ENCODE results near the gene VAMP5. TPM values are rescaled to one million over a fixed set of nuclear protein-coding genes. Genes with fewer than 3 reads are reported as not detected.

VAMP5 gene
- total and polyA plus RNA-seq, 2 donors (not counting 1 experiment from before 2014, with no cell fraction given) = 16.9 to 28.6 TPM

DNA sequence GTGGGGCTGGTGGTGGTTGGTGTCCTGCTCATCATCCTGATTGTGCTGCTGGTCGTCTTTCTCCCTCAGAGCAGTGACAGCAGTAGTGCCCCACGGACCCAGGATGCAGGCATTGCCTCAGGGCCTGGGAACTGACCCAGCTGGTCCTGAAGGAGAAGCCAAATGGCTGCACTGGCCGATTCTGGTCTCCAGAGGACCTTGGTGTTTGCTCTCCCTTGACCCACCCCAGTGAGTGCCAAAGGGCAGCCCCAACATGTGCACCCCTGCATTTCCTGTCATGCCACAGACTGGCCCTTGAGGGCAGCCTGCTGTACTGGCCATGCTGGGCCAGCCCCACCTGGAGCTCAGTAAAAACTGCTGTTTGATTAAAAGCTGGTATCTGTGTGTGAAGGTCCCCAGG, 8.8 kb downstream of the VAMP5 start:
- no peak for TF ChIP-seq EZH2 (IDR thresholded peaks at IDR 0.05; ENCODE audit: borderline replicate concordance, insufficient read depth, low read depth, low read length, poor library complexity, severe bottlenecking)
- TF ChIP-seq, protein P1, sequence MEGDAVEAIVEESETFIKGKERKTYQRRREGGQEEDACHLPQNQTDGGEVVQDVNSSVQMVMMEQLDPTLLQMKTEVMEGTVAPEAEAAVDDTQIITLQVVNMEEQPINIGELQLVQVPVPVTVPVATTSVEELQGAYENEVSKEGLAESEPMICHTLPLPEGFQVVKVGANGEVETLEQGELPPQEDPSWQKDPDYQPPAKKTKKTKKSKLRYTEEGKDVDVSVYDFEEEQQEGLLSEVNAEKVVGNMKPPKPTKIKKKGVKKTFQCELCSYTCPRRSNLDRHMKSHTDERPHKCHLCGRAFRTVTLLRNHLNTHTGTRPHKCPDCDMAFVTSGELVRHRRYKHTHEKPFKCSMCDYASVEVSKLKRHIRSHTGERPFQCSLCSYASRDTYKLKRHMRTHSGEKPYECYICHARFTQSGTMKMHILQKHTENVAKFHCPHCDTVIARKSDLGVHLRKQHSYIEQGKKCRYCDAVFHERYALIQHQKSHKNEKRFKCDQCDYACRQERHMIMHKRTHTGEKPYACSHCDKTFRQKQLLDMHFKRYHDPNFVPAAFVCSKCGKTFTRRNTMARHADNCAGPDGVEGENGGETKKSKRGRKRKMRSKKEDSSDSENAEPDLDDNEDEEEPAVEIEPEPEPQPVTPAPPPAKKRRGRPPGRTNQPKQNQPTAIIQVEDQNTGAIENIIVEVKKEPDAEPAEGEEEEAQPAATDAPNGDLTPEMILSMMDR (IDR thresholded peaks at IDR 0.05) = no peak
- Histone ChIP-seq H4K20me1 (ENCODE audit: control insufficient read depth, insufficient read depth, low read length, poor library complexity, severe bottlenecking) (peaks cover 14% of the 10 kb centered on the region), H3K36me3 (replicated peaks in 1 of 2; ENCODE audit: control extremely low read depth in 1 of 2, control insufficient read depth in 1 of 2, extremely low read depth in 1 of 2, insufficient read depth in 2 of 2, low read length in 1 of 2) (peaks cover 0 to 14% of the 10 kb centered on the region in 2 experiments), H3K4me3 (ENCODE audit: control extremely low read depth in 1 of 5, extremely low read depth in 1 of 5, insufficient read depth in 1 of 5, low read depth in 2 of 5, low read length in 4 of 5) (no peak overlapping the region), H3K9me3 (ENCODE audit: control extremely low read depth in 1 of 3, control insufficient read depth in 2 of 3, insufficient read depth in 1 of 3, low read length in 2 of 3) (no peaks in the 10 kb centered on the region), H3K27ac (ENCODE audit: low read length in 2 of 2) (no peak overlapping the region), H3K27me3 (replicated peaks in 1 of 4; ENCODE audit: control extremely low read depth in 1 of 4, control insufficient read depth in 3 of 4, insufficient read depth in 4 of 4, low read length in 3 of 4) (no peaks in the 10 kb centered on the region), H3K4me1 (ENCODE audit: control insufficient read depth in 2 of 2, insufficient read depth in 2 of 2, low read length in 2 of 2) (peaks cover 17 to 28% of the 10 kb centered on the region in 2 donors), H2AFZ (ENCODE audit: insufficient read depth, low read depth, low read length, poor library complexity, severe bottlenecking) (no peak overlapping the region), H3K79me2 (ENCODE audit: control insufficient read depth, insufficient read depth, low read length) (peaks cover 45% of the 10 kb centered on the region), H3K4me2 (replicated peaks; ENCODE audit: low read depth, low read length, poor library complexity, severe bottlenecking) (no peak overlapping the region), H3K9ac (ENCODE audit: low read length) (no peak overlapping the region)
- no peak for DNase-seq
- Mint-ChIP-seq H3K27me3 (no peaks in the 10 kb centered on the region), H3K4me3 (no peak overlapping the region), H3K27ac (no peak overlapping the region), H3K4me1 (peaks cover 36% of the 10 kb centered on the region), H3K9me3 (ENCODE audit: insufficient read depth) (no peaks in the 10 kb centered on the region)
- 92% methylated on average over 3 of the region's 3 CpGs for WGBS (ENCODE audit: insufficient coverage)
- ChIA-PET CTCF (no interaction called here), POLR2A (no interaction called here)
- intact Hi-C loops (cut with micrococcal nuclease) = no loop called here
- no peak for ATAC-seq (ENCODE audit: low read depth)

DNA sequence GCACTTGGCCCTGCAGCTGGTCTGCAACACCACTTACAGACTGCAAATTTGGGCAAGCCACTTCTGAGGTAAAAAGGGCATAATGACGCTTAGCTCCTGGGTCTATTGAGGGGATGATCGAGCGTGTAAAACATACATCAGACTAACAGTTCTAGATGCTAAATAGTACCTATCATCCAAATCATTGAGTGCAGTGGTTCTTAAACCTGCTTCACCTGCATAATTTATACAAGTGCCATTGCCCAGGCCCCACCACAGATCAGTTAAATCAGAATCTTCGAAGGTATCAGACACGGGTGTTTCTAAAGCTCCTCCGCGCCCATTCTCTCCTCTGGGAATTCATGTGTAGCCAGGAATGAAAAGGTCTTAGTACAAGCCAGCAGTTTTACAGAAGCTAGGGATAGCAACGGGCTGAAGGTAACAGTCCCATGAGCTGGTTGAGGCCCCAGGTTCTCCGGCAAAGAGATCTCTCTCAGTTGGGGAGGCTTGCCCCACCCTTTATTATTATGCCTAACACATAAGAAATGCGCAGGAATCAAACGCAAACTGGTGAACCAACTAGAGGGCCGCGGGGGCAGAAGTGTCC, 10.6 kb downstream of the VAMP5 start:
- DNase-seq (no peak), ATAC-seq (ENCODE audit: low read depth) (no peak)
- H3K9ac ChIP-seq (ENCODE audit: low read length) = peak overlapping the region; percentile 97
- no peak for TF ChIP-seq EZH2 (IDR thresholded peaks at IDR 0.05; ENCODE audit: borderline replicate concordance, insufficient read depth, low read depth, low read length, poor library complexity, severe bottlenecking)
- TF ChIP-seq, protein P1 (IDR thresholded peaks at IDR 0.05) = no peak
- POLR2A ChIA-PET = interaction anchor here (0.5 to 2.9 kb wide), 14 partner anchors 10 to 282 kb away, joined by 3 to 13 read pairs (median 4); partner anchors contain the start of genes C2orf68, MAT2A, SH2D6 and VAMP5
- no peaks in the 10 kb centered on the region for H3K9me3 ChIP-seq (ENCODE audit: control extremely low read depth in 1 of 3, control insufficient read depth in 2 of 3, insufficient read depth in 1 of 3, low read length in 2 of 3)
- CTCF ChIA-PET = interaction anchor here (1.0 to 4.5 kb wide), 6 partner anchors 10 to 203 kb away, joined by 3 to 21 read pairs (median 4); partner anchors contain the start of gene VAMP5
- H3K9me3 Mint-ChIP-seq (ENCODE audit: insufficient read depth) = no peaks in the 10 kb centered on the region
- H3K27ac ChIP-seq (ENCODE audit: low read length in 2 of 2) = peak overlapping the region; percentile 76 to 81
- no peaks in the 10 kb centered on the region for H3K27me3 ChIP-seq (replicated peaks in 1 of 4; ENCODE audit: control extremely low read depth in 1 of 4, control insufficient read depth in 3 of 4, insufficient read depth in 4 of 4, low read length in 3 of 4)
- H3K4me2 ChIP-seq (replicated peaks; ENCODE audit: low read depth, low read length, poor library complexity, severe bottlenecking) = peak overlapping the region; percentile 83
- no peaks in the 10 kb centered on the region for H3K27me3 Mint-ChIP-seq
- peaks cover 29% of the 10 kb centered on the region for H3K4me1 Mint-ChIP-seq
- WGBS (ENCODE audit: insufficient coverage) = 30% methylated on average over 9 of the region's 13 CpGs
- peaks cover 45% of the 10 kb centered on the region for H3K79me2 ChIP-seq (ENCODE audit: control insufficient read depth, insufficient read depth, low read length)
- H3K4me3 Mint-ChIP-seq = peak overlapping the region; percentile 92
- peak overlapping the region; percentile 65 to 93 (median 86) for H3K4me3 ChIP-seq (ENCODE audit: control extremely low read depth in 1 of 5, extremely low read depth in 1 of 5, insufficient read depth in 1 of 5, low read depth in 2 of 5, low read length in 4 of 5)
- peaks cover 0 to 28% of the 10 kb centered on the region in 2 experiments for H3K36me3 ChIP-seq (replicated peaks in 1 of 2; ENCODE audit: control extremely low read depth in 1 of 2, control insufficient read depth in 1 of 2, extremely low read depth in 1 of 2, insufficient read depth in 2 of 2, low read length in 1 of 2)
- peaks cover 14% of the 10 kb centered on the region for H4K20me1 ChIP-seq (ENCODE audit: control insufficient read depth, insufficient read depth, low read length, poor library complexity, severe bottlenecking)
- intact Hi-C loops (cut with micrococcal nuclease) = loop anchor here (1.0 to 2.0 kb wide), 4 partner anchors 17 to 177 kb away; partner anchors contain the start of genes C2orf68, GGCX and SH2D6
- peak overlapping the region; percentile 95 for H3K27ac Mint-ChIP-seq
- H2AFZ ChIP-seq (ENCODE audit: insufficient read depth, low read depth, low read length, poor library complexity, severe bottlenecking) = peak overlapping the region; percentile 87
- H3K4me1 ChIP-seq (ENCODE audit: control insufficient read depth in 2 of 2, insufficient read depth in 2 of 2, low read length in 2 of 2) = peaks cover 17 to 23% of the 10 kb centered on the region in 2 donors

Measured in B cell (primary cell).